ENCODE measurements around the gene VARS2.

The VARS2 gene

GRCh38 chr6:30875244-30876038 is 38.6 kb upstream of the VARS2 start:
- Histone ChIP-seq H3K36me3 (replicated peaks) (no peaks in the 10 kb centered on the region), H3K4me3 (ENCODE audit: low read depth, low read length) (no peak overlapping the region), H3K27ac (no peak overlapping the region), H3K27me3 (replicated peaks) (no peaks in the 10 kb centered on the region)
- in situ Hi-C loops (cut with HindIII; ENCODE audit: low pct_ligation_motif_present, low sequenced_read_pairs), result no loop called here
- TF ChIP-seq CTCF (IDR thresholded peaks at IDR 0.05; ENCODE audit: low read depth, low read length, missing control alignments), result no peak
- no peak for DNase-seq

- peak; percentile 71 for DNase-seq
- Histone ChIP-seq H3K27ac (no peak overlapping the region), H3K27me3 (replicated peaks) (no peaks in the 10 kb centered on the region), H3K4me3 (ENCODE audit: low read depth, low read length) (no peak overlapping the region), H3K36me3 (replicated peaks) (no peaks in the 10 kb centered on the region)
- TF ChIP-seq CTCF (IDR thresholded peaks at IDR 0.05; ENCODE audit: low read depth, low read length, missing control alignments), result no peak
- in situ Hi-C loops (cut with HindIII; ENCODE audit: low pct_ligation_motif_present, low sequenced_read_pairs), result no loop called here
These were observed 37.9 kb upstream of the VARS2 start for GRCh38 chr6:30876039-30876730.

- in situ Hi-C loops (cut with HindIII; ENCODE audit: low pct_ligation_motif_present, low sequenced_read_pairs), result no loop called here
- TF ChIP-seq CTCF (IDR thresholded peaks at IDR 0.05; ENCODE audit: low read depth, low read length, missing control alignments), result peak; percentile 94
- DNase-seq, result peak; percentile 87
- Histone ChIP-seq H3K36me3 (replicated peaks) (no peaks in the 10 kb centered on the region), H3K27ac (peak overlapping the region; percentile 9), H3K27me3 (replicated peaks) (no peaks in the 10 kb centered on the region), H3K4me3 (ENCODE audit: low read depth, low read length) (peak overlapping the region; percentile 47)
These were observed 36.4 kb upstream of the VARS2 start for GRCh38 chr6:30877419-30878262.

GRCh38 chr6:30879684-30880427 is 34.2 kb upstream of the VARS2 start:
- H3K4me3 ChIP-seq (ENCODE audit: low read depth, low read length), result no peak overlapping the region
- in situ Hi-C loops (cut with HindIII; ENCODE audit: low pct_ligation_motif_present, low sequenced_read_pairs), result no loop called here
- no peak overlapping the region for H3K27ac ChIP-seq
- DNase-seq, result no peak
- no peaks in the 10 kb centered on the region for H3K27me3 ChIP-seq (replicated peaks)
- no peaks in the 10 kb centered on the region for H3K36me3 ChIP-seq (replicated peaks)
- TF ChIP-seq CTCF (IDR thresholded peaks at IDR 0.05; ENCODE audit: low read depth, low read length, missing control alignments), result no peak

GRCh38 chr6:30880698-30881252 is 33.3 kb upstream of the VARS2 start:
- Histone ChIP-seq H3K27me3 (replicated peaks) (no peaks in the 10 kb centered on the region), H3K27ac (no peak overlapping the region), H3K36me3 (replicated peaks) (no peaks in the 10 kb centered on the region), H3K4me3 (ENCODE audit: low read depth, low read length) (no peak overlapping the region)
- no peak for TF ChIP-seq CTCF (IDR thresholded peaks at IDR 0.05; ENCODE audit: low read depth, low read length, missing control alignments)
- DNase-seq, result no peak
- in situ Hi-C loops (cut with HindIII; ENCODE audit: low pct_ligation_motif_present, low sequenced_read_pairs), result no loop called here

Measured in brain microvascular endothelial cell (primary cell).